Measurements from ENCODE around the gene C1S. TPM values are rescaled to one million over a fixed set of nuclear protein-coding genes. Genes with fewer than 3 reads are reported as not detected.

The C1S gene
- total and polyA plus RNA-seq, 2 donors (not counting 3 experiments of a cell fraction or from before 2014, with no cell fraction given) = 0.32 to 0.38 TPM

- TF ChIP-seq FOS (IDR thresholded peaks at IDR 0.05; ENCODE audit: borderline replicate concordance, insufficient read depth, low read length) (no peak), POLR2A (IDR thresholded peaks at IDR 0.05; ENCODE audit: low read depth, low read length) (no peak), CTCF (IDR thresholded peaks at IDR 0.05; ENCODE audit: extremely low read depth in 1 of 2, insufficient read depth in 1 of 2, low read depth in 1 of 2, low read length in 2 of 2) (peak; percentile 85), GATA2 (IDR thresholded peaks at IDR 0.05; ENCODE audit: insufficient read depth, insufficient read length, low read depth, low read length) (no peak), MAX (IDR thresholded peaks at IDR 0.05; ENCODE audit: insufficient read depth, insufficient read length) (no peak), MYC (IDR thresholded peaks at IDR 0.05; ENCODE audit: low read depth, low read length) (no peak), EZH2 (IDR thresholded peaks at IDR 0.05; ENCODE audit: borderline replicate concordance, low read depth, low read length, severe bottlenecking) (peak; percentile 24), JUN (IDR thresholded peaks at IDR 0.05; ENCODE audit: borderline replicate concordance, insufficient read depth, insufficient read length, low read depth) (no peak), POLR2AphosphoS5 (IDR thresholded peaks at IDR 0.05; ENCODE audit: insufficient read depth, low read depth, low read length) (no peak)
- dilution Hi-C loops (cut with MboI; ENCODE audit: extremely low pct_ligation_motif_present, low sequenced_read_pairs) (no loop called here), intact Hi-C loops (cut with micrococcal nuclease) (loop anchor here (1.0 to 5.0 kb wide), 6 partner anchors 16 to 220 kb away; partner anchors contain the start of genes C12orf57, C1RL, EMG1 and LPCAT3)
- H3K27ac ChIP-seq (ENCODE audit: insufficient read depth, low read depth, low read length) = no peak within 1 kb of the TSS
- ChIA-PET POLR2A (no interaction called here), CTCF (interaction anchor here (1.0 to 4.5 kb wide), 4 partner anchors 18 to 148 kb away, joined by 3 to 19 read pairs (median 4); partner anchors contain the start of genes C12orf57 and RNU7-1)
- no peaks in the 10 kb centered on the region for H3K9me3 ChIP-seq (replicated peaks; ENCODE audit: control insufficient read depth, insufficient read depth, low read length)
- no peaks in the 10 kb centered on the region for H4K20me1 ChIP-seq (replicated peaks; ENCODE audit: control insufficient read depth, extremely low read depth, insufficient read depth, low read length)
- BruUV-seq (replicated peaks) = no TSS peak
- peak; percentile 67 for DNase-seq (ENCODE audit: low read depth, low spot score)
- H3K9me1 ChIP-seq (replicated peaks; ENCODE audit: control insufficient read depth, extremely low read depth, insufficient read depth, low read length) = no peaks in the 10 kb centered on the region
- peak within 1 kb of the TSS; percentile 99 for H2AFZ ChIP-seq (ENCODE audit: low read depth, low read length)
- peak within 1 kb of the TSS; percentile 51 to 70 (median 64) for H3K4me3 ChIP-seq (replicated peaks in 1 of 3; ENCODE audit: insufficient read depth in 1 of 3, low read depth in 1 of 3, low read length in 3 of 3)
- H3K79me2 ChIP-seq (ENCODE audit: control insufficient read depth, insufficient read depth, low read length) = no peaks in the 10 kb centered on the region
- no peaks in the 10 kb centered on the region for H3K36me3 ChIP-seq (ENCODE audit: control insufficient read depth in 2 of 2, extremely low read depth in 1 of 2, insufficient read depth in 2 of 2, low read length in 2 of 2)
- H3K27me3 ChIP-seq (ENCODE audit: control insufficient read depth in 2 of 2, insufficient read depth in 2 of 2, low read length in 2 of 2) = peaks cover 0 to 16% of the 10 kb centered on the region in 2 experiments
- H3K4me2 ChIP-seq (ENCODE audit: insufficient read depth, low read length) = peak within 1 kb of the TSS; percentile 84
- peak; percentile 92 for FAIRE-seq
- H3K4me1 ChIP-seq (ENCODE audit: control insufficient read depth, extremely low read depth, insufficient read depth, low read length) = peaks cover 6% of the 10 kb centered on the region
- peak within 1 kb of the TSS; percentile 60 for H3K9ac ChIP-seq (replicated peaks; ENCODE audit: extremely low read depth, insufficient read depth, low read length)
Observed at GRCh38 chr12:7092229-7092985, 31.9 kb downstream of the C1S start, which contains the start of gene C1R. Gene C1R, minus strand, starts transcription at chr12:7092445. Its CDS starts 57 bp downstream, at chr12:7092388.

Measured in endothelial cell of umbilical vein (primary cell).